K562 (cell line): ENCODE measurements around the gene PTPRM. TPM values are rescaled to one million over a fixed set of nuclear protein-coding genes. Genes with fewer than 3 reads are reported as not detected.

Source experiments
- ATAC-seq: fragments of 200-7000 bp; cut with Tn5 transposase; 3 replicates; pipeline ENCODE4 v1.9.1; 2020; ENCODE audit warnings: moderate library complexity
- BruUV-seq: library from RNA; stranded (reverse); fragments of 400-500 nt; replicated peaks from 2 replicates; lab custom pipeline; 2021; lab: Mats Ljungman, UMichigan
- CTCF ChIA-PET: fragments of 300-600 bp; formaldehyde crosslinking; extraction: SDS; loops from one replicate; lab custom pipeline; 2021; ENCODE audit warnings: low intra/inter-chr PET ratio; lab: Yijun Ruan, JAX
- POLR2A ChIA-PET: fragments of 300-600, 350-650 bp; sonication (Branson Sonifier 250); formaldehyde crosslinking; extraction: SDS; loops from one replicate; lab custom pipeline; 2021; ENCODE audit warnings: antibody characterized with exemption, inconsistent platforms; lab: Yijun Ruan, JAX
- DNase-seq, 4 experiments: peaks; one replicate each; pipeline versions ENCODE4 v3.0.0 to v3.0.0-alpha.2; 2011 to 2018; ENCODE audit warnings: low spot score in 3 of 4, mixed read lengths in 3 of 4; ENCODE audit errors: extremely low read depth in 1 of 4
- FAIRE-seq: peaks from 2 replicates; lab custom pipeline; 2011; peaks lifted over from hg19 to GRCh38; lab: Jason Lieb, UNC
- H2AFZ ChIP-seq: 2 replicates; pipeline ENCODE4 v1.6.0; 2011; ENCODE audit warnings: low read depth, low read length, control low read depth, inconsistent platforms
- H3K27ac ChIP-seq: fragments of 200-600 bp; 3 replicates; pipeline ENCODE4 v1.8.0; 2011; ENCODE audit warnings: low read depth, mild to moderate bottlenecking, control low read depth, inconsistent platforms, low read length, moderate library complexity, mixed read lengths; ENCODE audit errors: extremely low read depth
- H3K27me3 ChIP-seq, 2 experiments: fragments of 300-600 bp in 1 of 2; 2 replicates in 1 of 2; 3 replicates in 1 of 2; pipeline versions ENCODE4 v1.6.0 to v1.8.0; 2011; ENCODE audit warnings: inconsistent platforms in 2 of 2, low read length in 2 of 2, mild to moderate bottlenecking in 1 of 2, mixed read lengths in 1 of 2, moderate library complexity in 1 of 2; ENCODE audit not compliant: control insufficient read depth in 2 of 2, insufficient read depth in 2 of 2
- H3K36me3 ChIP-seq: fragments of 300-600 bp; 3 replicates; pipeline ENCODE4 v1.8.0; 2011; ENCODE audit warnings: mild to moderate bottlenecking, low read length, inconsistent platforms; ENCODE audit not compliant: control insufficient read depth, insufficient read depth
- H3K4me1 ChIP-seq, 2 experiments: fragments of 200-600 bp in 1 of 2; replicated peaks in 1 of 2; 2 replicates in 1 of 2; 3 replicates in 1 of 2; pipeline versions ENCODE4 v1.5.1 to v1.8.0; 2011; ENCODE audit warnings: inconsistent platforms in 2 of 2, low read length in 2 of 2, mild to moderate bottlenecking in 1 of 2, mixed read lengths in 1 of 2, moderate library complexity in 1 of 2; ENCODE audit not compliant: control insufficient read depth in 2 of 2, insufficient read depth in 2 of 2
- H3K4me2 ChIP-seq: 2 replicates; pipeline ENCODE4 v1.6.1; 2011; ENCODE audit warnings: low read length, control low read depth, inconsistent platforms, mixed read lengths; ENCODE audit not compliant: insufficient read depth
- H3K4me3 ChIP-seq: fragments of 200-600 bp; sonication (generic), shearing (Covaris generic); 2 replicates; pipeline ENCODE4 v1.5.1; 2016; ENCODE audit warnings: control low read depth, inconsistent platforms
- H3K79me2 ChIP-seq: fragments of 200-600 bp; 3 replicates; pipeline ENCODE4 v1.8.0; 2011; ENCODE audit warnings: low read length, inconsistent platforms; ENCODE audit not compliant: control insufficient read depth, insufficient read depth
- H3K9ac ChIP-seq, 2 experiments: 2 replicates each; pipeline versions ENCODE4 v1.6.0 to v1.6.1; 2011; ENCODE audit warnings: low read depth in 2 of 2, low read length in 2 of 2, control low read depth in 1 of 2, inconsistent platforms in 1 of 2, mild to moderate bottlenecking in 1 of 2, mixed read lengths in 1 of 2; ENCODE audit not compliant: insufficient read depth in 1 of 2
- H3K9me1 ChIP-seq: one replicate; pipeline ENCODE4 v1.6.0; 2011; ENCODE audit warnings: inconsistent platforms, mild to moderate bottlenecking, low read length, moderate library complexity; ENCODE audit not compliant: control insufficient read depth, insufficient read depth
- H3K9me3 ChIP-seq: replicated peaks from 2 replicates; pipeline ENCODE4 v1.5.1; 2011; ENCODE audit warnings: low read depth, low read length, inconsistent platforms; ENCODE audit not compliant: control insufficient read depth, insufficient read depth
- H4K20me1 ChIP-seq: replicated peaks from 2 replicates; pipeline ENCODE4 v1.6.1; 2011; ENCODE audit warnings: low read length, inconsistent platforms, mixed read lengths; ENCODE audit not compliant: control insufficient read depth, insufficient read depth
- ASH1L ChIP-seq: fragments of 450-650 bp; IDR thresholded peaks from 2 replicates; pipeline ENCODE4 v1.6.1; 2018; ENCODE audit warnings: borderline replicate concordance, mild to moderate bottlenecking, low read depth; ENCODE audit not compliant: partially characterized antibody
- ATF6 ChIP-seq: sonication (generic); formaldehyde crosslinking; IDR thresholded peaks from 2 replicates; pipeline ENCODE4 v1.4.0; 2020; ENCODE audit warnings: mild to moderate bottlenecking, missing genetic modification reagents
- DEAF1 ChIP-seq: fragments of 450-650 bp; formaldehyde crosslinking; IDR thresholded peaks from 2 replicates; pipeline ENCODE4 v1.4.0; 2020; ENCODE audit warnings: mild to moderate bottlenecking, moderate library complexity
- EP400 ChIP-seq: fragments of 450-650 bp; IDR thresholded peaks from 2 replicates; pipeline ENCODE4 v1.6.1; 2017; ENCODE audit warnings: antibody characterized with exemption, mild to moderate bottlenecking, moderate library complexity
- HIVEP1 ChIP-seq: fragments of 250-450 bp; sonication (Bioruptor Pico); IDR thresholded peaks from 2 replicates; pipeline ENCODE4 v1.4.0; 2020; ENCODE audit warnings: mild to moderate bottlenecking
- HMG20A ChIP-seq: fragments of 450-650 bp; formaldehyde crosslinking; conservative IDR thresholded peaks from 2 replicates; pipeline ENCODE4 v1.4.0; 2020; ENCODE audit warnings: mild to moderate bottlenecking, mixed read lengths
- LCOR ChIP-seq: sonication (generic); formaldehyde crosslinking; IDR thresholded peaks from 2 replicates; pipeline ENCODE4 v1.8.0; 2022; ENCODE audit warnings: mild to moderate bottlenecking, missing genetic modification reagents
- MCM2 ChIP-seq: fragments of 450-650 bp; IDR thresholded peaks from 2 replicates; pipeline ENCODE4 v1.6.1; 2017; ENCODE audit warnings: low read depth, mild to moderate bottlenecking
- POLR2AphosphoS2 ChIP-seq: IDR thresholded peaks from 2 replicates; pipeline ENCODE4 v1.6.1; 2012; ENCODE audit warnings: low read length, improper control_type of control experiment
- PREB ChIP-seq: sonication (generic); formaldehyde crosslinking; IDR thresholded peaks from 2 replicates; pipeline ENCODE4 v1.8.1; 2023; ENCODE audit warnings: mild to moderate bottlenecking, missing genetic modification reagents
- RCOR1 ChIP-seq, 2 experiments: IDR thresholded peaks; 2 replicates each; pipeline ENCODE4 v1.6.1; 2012; ENCODE audit warnings: low read depth in 2 of 2, low read length in 2 of 2, borderline replicate concordance in 1 of 2, improper control_type of control experiment in 1 of 2
- SAP30 ChIP-seq: fragments of 200-600 bp; sonication (generic); IDR thresholded peaks from 2 replicates; pipeline ENCODE4 v1.6.1; 2012; ENCODE audit warnings: borderline replicate concordance, low read depth, mild to moderate bottlenecking, moderate library complexity, low read length, control low read depth, inconsistent platforms; ENCODE audit not compliant: insufficient read depth, poor library complexity, severe bottlenecking
- SMARCA4 ChIP-seq: fragments of 450-650 bp; IDR thresholded peaks from 2 replicates; pipeline ENCODE4 v1.6.1; 2016
- SUPT5H ChIP-seq: fragments of 450-650 bp; IDR thresholded peaks from 2 replicates; pipeline ENCODE4 v1.6.1; 2016
- TCF15 ChIP-seq: fragments of 250-450 bp; sonication (Bioruptor Pico); IDR thresholded peaks from 2 replicates; pipeline ENCODE4 v1.8.0; 2022; ENCODE audit warnings: moderate library complexity, mild to moderate bottlenecking, inconsistent platforms
- WGBS: fragments of 100-300 bp; shearing (Covaris generic); methylation state at CpG from one replicate; pipeline ENCODE4 v1.1.6; 2016; ENCODE audit warnings: low coverage, mixed read lengths; ENCODE audit not compliant: insufficient coverage; ENCODE audit errors: missing lambda C conversion rate; 5-methylcytosine and 5-hydroxymethylcytosine counted together
- in situ Hi-C: fragments of 300-500 bp; cut with MboI; formaldehyde crosslinking; loops from 4 replicates; pipeline ENCODE4 v1.15.0; 2018; ENCODE audit warnings: inconsistent platforms, mixed read lengths
- intact Hi-C: fragments of 100-400 bp; cut with micrococcal nuclease; formaldehyde crosslinking; loops from 2 replicates; pipeline ENCODE4 v1.14.2; 2022
- polyA plus RNA-seq, 8 experiments: library from polyadenylated mRNA; depleted of rRNA in 4 of 8; stranded (reverse) in 5 of 8; unstranded in 3 of 8; fragments of >200 nt; fragmentation: Nextera tagmentation in 2 of 8; fragmentation: Illumina TruSeq in 1 of 8; extraction: Ambion mirVana in 2 of 8; extraction: Trizol in 1 of 8; gene quantifications; 2 replicates each; pipeline versions ENCODE4 v1.2.1 to v1.2.3, GENCODE V29; 2011 to 2014; ENCODE audit warnings: inconsistent platforms in 1 of 8, missing spikeins in 1 of 8
- total RNA-seq, 7 experiments: library from RNA; depleted of rRNA in 6 of 7; stranded (reverse); fragments of >200 nt in 6 of 7; fragmentation: Illumina TruSeq in 2 of 7; extraction: Trizol in 2 of 7; gene quantifications; 2 replicates each; pipeline versions ENCODE4 v1.2.1 to v1.2.3, GENCODE V29; 2011 to 2021; ENCODE audit warnings: low replicate concordance in 1 of 7

Gene PTPRM
- total and polyA plus RNA-seq, 9 of the 15 experiments (the other 6 are each of a cell fraction or from before 2014, with no cell fraction given) = 0.03 to 0.16 (median 0.08) TPM; not detected in 3

GRCh38 chr18:8406868-8407250, 839.7 kb downstream of the PTPRM start (continued):
- no peak for TF ChIP-seq ASH1L
- TF ChIP-seq HIVEP1 (CRISPR knock-in tag) = no peak
- no peak for TF ChIP-seq PREB (CRISPR knock-in tag)
- no peak for TF ChIP-seq SUPT5H
- no peak for TF ChIP-seq ATF6 (CRISPR knock-in tag)
- TF ChIP-seq DEAF1 (CRISPR knock-in tag) = no peak

GRCh38 chr18:8409151-8409550, 842.0 kb downstream of the PTPRM start:
- Histone ChIP-seq H3K79me2 (no peaks in the 10 kb centered on the region), H3K27ac (no peak overlapping the region), H4K20me1 (no peaks in the 10 kb centered on the region), H3K27me3 (peaks cover 24 to 29% of the 10 kb centered on the region in 2 experiments), H3K4me3 (no peak overlapping the region), H3K9me3 (no peaks in the 10 kb centered on the region), H3K9me1 (no peaks in the 10 kb centered on the region), H3K9ac (no peak overlapping the region), H3K36me3 (no peaks in the 10 kb centered on the region), H3K4me1 (no peaks in the 10 kb centered on the region), H2AFZ (no peak overlapping the region), H3K4me2 (no peak overlapping the region)
- no peak for TF ChIP-seq EP400
- TF ChIP-seq POLR2AphosphoS2 = no peak
- no peak for TF ChIP-seq SAP30
- TF ChIP-seq HMG20A = no peak
- TF ChIP-seq SMARCA4 = no peak
- no peak for TF ChIP-seq MCM2
- TF ChIP-seq TCF15 (CRISPR knock-in tag) = no peak
- TF ChIP-seq LCOR (CRISPR knock-in tag) = no peak
- TF ChIP-seq RCOR1 (IDR thresholded peaks at IDR 0.05; ENCODE audit: borderline replicate concordance in 1 of 2, low read depth in 2 of 2, low read length in 2 of 2) = no peak
- no TSS peak for BruUV-seq
- DNase-seq (no peak), ATAC-seq (no peak), FAIRE-seq (no peak)
- intact Hi-C loops = no loop called here
- CTCF ChIA-PET = no interaction called here
- in situ Hi-C loops = no loop called here
- POLR2A ChIA-PET = interaction anchor here (0.9 kb wide), 1 partner anchor 14 kb away, joined by 4 read pairs; no protein-coding TSS in a partner anchor
- 2% methylated on average over 3 of the region's 3 CpGs for WGBS
